Skeletal muscle tissue (tissue), 4 donors: Measurements from ENCODE around the gene FLNA. TPM values are rescaled to one million over a fixed set of nuclear protein-coding genes. Genes with fewer than 3 reads are reported as not detected.
"Not testable (repeated sequence)": the region's sequence is repeated elsewhere in the genome, so short reads cannot be mapped to it uniquely, and the experiment has no call there.

Experiments used
- H3K27ac ChIP-seq: one replicate; pipeline ENCODE4 v1.7.0; 2013; ENCODE audit warnings: mild to moderate bottlenecking, low read depth, low read length, inconsistent platforms
- H3K27me3 ChIP-seq, 3 donors: one replicate each; pipeline ENCODE4 v1.7.0; 2013; ENCODE audit warnings: low read length in 3 of 3; ENCODE audit not compliant: control insufficient read depth in 3 of 3, insufficient read depth in 3 of 3
- H3K36me3 ChIP-seq, 3 donors: one replicate each; pipeline ENCODE4 v1.7.0; 2013; ENCODE audit warnings: low read length in 3 of 3; ENCODE audit not compliant: control insufficient read depth in 3 of 3, insufficient read depth in 3 of 3
- H3K4me1 ChIP-seq, 3 donors: one replicate each; pipeline ENCODE4 v1.7.0; 2013; ENCODE audit warnings: low read length in 3 of 3, mild to moderate bottlenecking in 3 of 3; ENCODE audit not compliant: control insufficient read depth in 3 of 3, insufficient read depth in 3 of 3
- H3K4me3 ChIP-seq, 3 donors: one replicate each; pipeline ENCODE4 v1.7.0; 2013; ENCODE audit warnings: low read length in 3 of 3
- H3K9ac ChIP-seq, 3 donors: one replicate each; pipeline ENCODE4 v1.7.0; 2013; ENCODE audit warnings: low read length in 3 of 3, mild to moderate bottlenecking in 3 of 3, moderate library complexity in 2 of 3, low read depth in 1 of 3
- H3K9me3 ChIP-seq, 3 donors: one replicate each; pipeline ENCODE4 v1.7.0; 2013; ENCODE audit warnings: low read length in 3 of 3; ENCODE audit not compliant: control insufficient read depth in 3 of 3
- total RNA-seq: library from RNA; depleted of rRNA; stranded (reverse); fragments of >200 nt; gene quantifications from one replicate; pipeline ENCODE4 v1.2.3, GENCODE V29; 2014
- donor health status: Osteomylitis.

FLNA gene
- total RNA-seq, 1 donor from 2014 or later: 331 TPM

DNA sequence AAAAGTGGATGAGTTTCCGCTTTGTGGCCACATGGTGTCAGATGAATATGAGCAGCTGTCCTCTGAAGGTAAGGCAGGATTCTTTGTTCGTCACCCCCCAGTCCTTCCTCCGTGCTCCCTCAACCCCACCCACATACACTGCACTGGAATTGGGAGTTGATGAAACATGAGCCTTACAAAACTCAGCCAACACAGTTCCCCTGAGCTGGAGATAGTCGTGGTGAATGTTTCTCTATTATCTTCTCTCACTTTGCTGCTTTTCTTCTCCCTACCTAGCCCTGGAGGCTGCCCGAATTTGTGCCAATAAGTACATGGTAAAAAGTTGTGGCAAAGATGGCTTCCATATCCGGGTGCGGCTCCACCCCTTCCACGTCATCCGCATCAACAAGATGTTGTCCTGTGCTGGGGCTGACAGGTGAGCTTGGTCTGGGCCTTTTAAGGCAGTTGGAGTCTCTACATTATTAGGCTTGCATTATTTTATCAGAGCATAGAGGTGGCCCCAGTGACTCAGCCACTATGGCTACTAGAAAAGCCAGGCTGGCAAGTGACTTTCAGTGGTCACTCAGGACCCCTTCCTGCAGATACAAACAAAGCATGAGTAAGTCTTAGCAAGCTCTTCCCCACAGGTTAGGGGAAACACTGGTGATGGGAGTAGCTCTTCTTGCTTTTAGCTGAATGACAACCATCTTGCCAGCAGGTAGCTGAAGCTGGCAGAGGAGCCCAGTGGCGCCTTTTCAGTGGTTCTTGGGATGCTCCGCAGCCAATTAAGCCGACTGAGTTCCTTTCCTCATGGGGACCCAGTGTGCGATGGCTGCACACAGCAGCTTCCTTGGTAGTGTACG, 25.3 kb upstream of the FLNA start:
- Histone ChIP-seq H3K9me3 (no peaks in the 10 kb centered on the region), H3K27me3 (no peaks in the 10 kb centered on the region), H3K27ac (peak overlapping the region; percentile 97), H3K9ac (peak overlapping the region; percentile 86 to 99 (median 97)), H3K4me1 (peaks cover 18 to 29% (median 25%) of the 10 kb centered on the region in 3 donors), H3K4me3 (peak overlapping the region; percentile 74 to 91 (median 89)), H3K36me3 (peaks cover 18 to 27% (median 23%) of the 10 kb centered on the region in 3 donors)

DNA sequence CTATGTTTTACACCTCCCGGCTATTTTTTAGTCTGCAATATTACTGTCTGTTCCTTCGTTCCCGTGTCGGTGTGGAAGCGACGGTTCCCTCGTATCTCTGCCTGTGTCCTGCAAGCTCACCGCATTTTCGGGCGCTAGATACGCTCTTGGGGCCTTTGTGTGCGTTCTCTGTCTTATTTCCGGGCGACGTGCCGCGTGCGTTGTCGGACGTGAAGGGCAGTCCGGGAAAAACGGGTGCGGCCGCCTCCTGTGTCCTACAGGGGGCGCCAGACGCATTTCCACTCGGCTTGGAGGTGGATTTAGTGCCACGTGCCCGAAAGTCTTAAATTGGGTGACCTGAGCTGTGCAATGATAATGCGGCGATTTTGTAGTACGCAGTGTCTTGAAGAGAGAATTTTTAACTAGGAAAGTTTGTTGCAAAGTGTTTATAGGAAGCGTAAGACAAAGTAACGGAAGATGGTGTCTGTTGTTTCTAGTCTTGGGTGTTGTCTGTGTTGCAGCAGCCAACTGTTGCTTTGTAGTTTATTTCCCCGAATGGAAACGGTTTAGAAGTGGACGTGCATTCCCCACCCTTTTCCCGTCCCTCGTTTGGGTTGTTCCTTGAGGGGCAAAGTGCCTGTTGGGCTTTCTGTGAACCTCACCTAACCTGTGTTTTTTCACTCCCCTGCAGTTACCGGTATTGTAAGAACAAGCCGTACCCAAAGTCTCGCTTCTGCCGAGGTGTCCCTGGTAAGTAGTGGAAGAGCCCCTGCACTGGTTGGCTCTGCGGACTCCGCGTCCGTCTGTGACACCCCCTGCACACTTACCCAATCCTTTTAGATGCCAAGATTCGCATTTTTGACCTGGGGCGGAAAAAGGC, 24.5 kb upstream of the FLNA start:
- Histone ChIP-seq H3K27me3 (no peaks in the 10 kb centered on the region), H3K9me3 (no peaks in the 10 kb centered on the region), H3K9ac (peak overlapping the region; percentile 86 to 99 (median 97)), H3K27ac (peak overlapping the region; percentile 97), H3K4me1 (peaks cover 18 to 29% (median 25%) of the 10 kb centered on the region in 3 donors), H3K36me3 (peaks cover 18 to 27% (median 22%) of the 10 kb centered on the region in 3 donors), H3K4me3 (peak overlapping the region; percentile 74 to 91 (median 89))

DNA sequence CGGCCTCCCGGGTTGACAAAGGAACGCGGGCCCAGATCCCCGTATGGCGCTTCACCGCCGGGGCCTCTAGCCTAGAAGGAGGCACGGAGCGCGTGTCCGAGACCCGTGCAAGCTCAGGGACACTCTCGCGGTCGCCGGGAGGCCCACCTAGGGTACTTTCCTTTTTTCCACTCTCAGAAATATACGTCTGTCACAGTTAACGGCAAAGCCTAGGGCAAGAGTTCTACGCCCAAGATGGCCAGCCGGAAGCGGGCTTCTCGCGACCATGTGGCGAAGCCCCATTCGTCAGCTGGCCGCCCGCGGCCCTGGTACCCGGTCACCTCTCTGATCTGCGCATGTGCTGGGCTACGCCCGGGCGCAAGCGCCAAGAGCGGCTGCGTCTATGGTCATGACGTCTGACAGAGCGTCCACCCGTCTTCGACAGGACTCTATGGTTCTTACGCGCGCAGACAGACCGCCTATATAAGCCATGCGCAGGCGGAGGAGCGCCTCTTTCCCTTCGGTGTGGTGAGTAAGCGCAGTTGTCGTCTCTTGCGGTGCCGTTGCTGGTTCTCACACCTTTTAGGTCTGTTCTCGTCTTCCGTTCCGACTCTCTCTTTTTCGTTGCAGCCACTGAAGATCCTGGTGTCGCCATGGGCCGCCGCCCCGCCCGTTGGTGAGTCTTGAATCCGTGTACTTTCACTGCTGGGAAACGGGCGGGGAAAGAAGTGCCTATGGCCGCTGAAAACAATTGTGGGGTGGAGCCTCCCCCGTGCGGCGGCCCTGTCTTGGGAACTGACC, 23.6 kb upstream of the FLNA start, which contains the start of gene RPL10:
Gene RPL10, plus strand, starts transcription at position 490 of the 780 bp plus-strand sequence. Its CDS starts 143 bp downstream, at position 633.
- Histone ChIP-seq H3K27me3 (no peaks in the 10 kb centered on the region), H3K4me3 (peak within 1 kb of the TSS; percentile 74 to 91 (median 89)), H3K9ac (peak within 1 kb of the TSS; percentile 95 to 99 (median 97)), H3K9me3 (no peaks in the 10 kb centered on the region), H3K27ac (peak within 1 kb of the TSS; percentile 97), H3K36me3 (peaks cover 18 to 22% (median 22%) of the 10 kb centered on the region in 3 donors), H3K4me1 (peaks cover 18 to 29% (median 25%) of the 10 kb centered on the region in 3 donors)

DNA sequence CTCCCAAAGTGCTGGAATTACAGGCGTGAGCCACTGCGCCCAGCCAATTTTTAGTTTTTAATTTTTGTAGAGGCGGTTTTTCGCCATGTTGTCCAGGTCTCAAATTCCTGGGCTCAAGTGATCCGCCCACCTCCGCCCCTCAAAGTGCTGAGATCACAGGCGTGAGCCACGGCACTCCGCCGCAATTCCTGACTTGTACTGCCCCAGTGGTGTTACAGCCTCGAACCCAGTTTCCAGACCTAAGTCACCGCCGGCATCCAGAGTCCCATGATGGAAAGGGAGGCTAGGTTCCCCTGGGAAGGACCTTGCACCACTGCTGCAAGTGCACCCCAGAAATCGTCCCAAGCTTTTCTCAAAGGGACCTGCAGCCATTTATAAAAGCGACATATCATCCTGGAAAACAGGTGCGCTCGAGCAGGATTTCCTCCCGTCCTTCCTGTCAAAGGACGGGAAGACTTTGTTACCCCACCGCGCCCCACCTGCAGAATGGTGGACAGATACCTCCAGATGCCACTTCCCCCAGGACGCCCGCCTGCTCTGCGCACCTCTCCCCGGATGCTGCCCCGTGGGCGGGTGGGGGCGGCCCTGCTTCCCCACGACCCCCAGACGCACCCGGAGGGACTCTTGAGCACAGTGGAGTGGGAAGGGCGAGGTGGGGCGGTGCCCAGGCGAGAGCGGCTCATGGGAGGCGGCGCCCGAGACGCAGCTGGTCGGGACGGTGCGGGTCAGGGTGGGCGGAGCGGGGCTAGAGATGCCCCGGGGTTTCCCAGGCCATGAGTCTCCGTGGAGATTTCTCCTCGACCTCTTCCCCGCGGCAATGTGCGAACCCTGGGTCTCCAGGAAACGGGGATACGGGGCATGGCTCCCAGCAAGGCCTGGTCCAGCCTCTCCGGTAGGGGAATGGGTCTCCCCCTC, 22.8 kb upstream of the FLNA start:
- peak overlapping the region; percentile 74 to 76 (median 76) for H3K4me3 ChIP-seq
- peak overlapping the region; percentile 97 for H3K27ac ChIP-seq
- H3K36me3 ChIP-seq: peaks cover 14 to 22% (median 18%) of the 10 kb centered on the region in 3 donors
- H3K27me3 ChIP-seq: no peaks in the 10 kb centered on the region
- peaks cover 18 to 29% (median 23%) of the 10 kb centered on the region in 3 donors for H3K4me1 ChIP-seq
- H3K9me3 ChIP-seq: no peaks in the 10 kb centered on the region
- H3K9ac ChIP-seq: peak overlapping the region; percentile 80 to 99 (median 95)

DNA sequence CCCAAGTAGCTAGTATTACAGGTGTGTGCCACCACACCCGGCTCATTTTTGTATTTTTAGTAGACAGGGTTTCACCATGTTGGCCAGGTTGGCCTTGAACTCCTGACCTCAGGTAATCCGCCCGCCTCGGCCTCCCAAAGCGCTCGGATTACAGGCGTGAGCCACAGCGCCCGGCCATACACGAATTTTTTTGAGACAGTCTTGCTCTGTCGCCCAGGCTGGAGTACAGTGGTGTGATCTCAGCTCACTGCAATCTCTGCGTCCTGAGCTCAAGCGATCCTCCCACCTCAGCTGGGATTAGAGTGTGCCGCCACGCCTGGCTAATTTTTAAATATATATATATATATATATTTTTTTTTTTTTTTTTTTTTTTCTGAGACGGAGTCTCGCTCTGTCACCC, 21.9 kb upstream of the FLNA start:
- not testable (repeated sequence) for H3K9me3 ChIP-seq, H3K9ac ChIP-seq, H3K27me3 ChIP-seq, H3K27ac ChIP-seq, H3K4me3 ChIP-seq
- Histone ChIP-seq H3K36me3 (peaks cover 14 to 21% (median 16%) of the 10 kb centered on the region in 3 donors), H3K4me1 (peaks cover 17 to 28% (median 18%) of the 10 kb centered on the region in 3 donors)

DNA sequence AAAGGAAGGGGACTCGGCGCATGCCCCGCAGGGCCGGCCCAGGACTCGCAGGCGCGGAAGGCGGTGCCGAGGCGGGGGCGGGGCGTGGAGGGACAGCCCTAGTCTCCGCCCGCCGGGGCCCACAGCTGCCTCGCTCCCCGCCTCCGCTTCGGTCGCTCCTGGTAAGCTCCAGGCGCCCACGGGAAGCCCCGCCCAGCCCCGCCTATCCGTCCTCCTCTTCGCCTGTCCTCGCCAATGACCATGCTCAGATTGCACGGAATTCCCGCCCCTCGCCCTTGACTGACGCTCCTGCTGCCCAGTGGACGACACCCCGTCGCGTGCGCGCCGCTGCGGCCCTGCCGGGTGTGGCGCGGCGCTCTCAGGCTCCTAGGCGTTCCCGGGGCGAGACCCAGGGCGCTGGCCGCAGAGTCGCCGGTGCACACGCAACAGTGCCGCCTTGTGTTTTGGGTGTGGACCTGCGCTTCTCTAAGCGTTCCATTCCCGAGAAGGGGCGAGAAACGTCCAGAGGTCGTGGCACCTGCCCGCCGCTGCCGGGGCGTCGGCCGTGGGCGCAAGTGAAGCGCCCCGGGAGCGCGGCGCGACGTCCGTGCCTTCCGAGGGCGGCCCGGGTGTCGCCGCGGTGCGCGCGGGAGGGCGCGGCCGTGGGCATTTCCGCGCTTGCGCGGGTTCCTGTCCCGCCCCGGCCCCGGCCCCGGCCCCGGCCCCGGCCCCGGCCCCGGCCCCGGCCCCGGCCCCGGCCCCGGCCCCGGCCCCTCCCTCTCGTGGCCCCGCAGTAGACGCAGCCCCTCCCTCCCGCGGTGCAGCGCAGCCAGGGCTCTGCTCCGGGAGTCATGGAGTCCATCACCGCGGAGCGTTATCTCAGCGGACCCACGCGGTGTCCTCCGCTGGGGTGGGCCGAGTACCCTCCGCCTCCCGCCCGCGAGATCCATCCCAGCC, 15.6 kb upstream of the FLNA start:
- not testable (repeated sequence) for H3K4me3 ChIP-seq, H3K9ac ChIP-seq, H3K9me3 ChIP-seq, H3K4me1 ChIP-seq, H3K27ac ChIP-seq, H3K27me3 ChIP-seq, H3K36me3 ChIP-seq

DNA sequence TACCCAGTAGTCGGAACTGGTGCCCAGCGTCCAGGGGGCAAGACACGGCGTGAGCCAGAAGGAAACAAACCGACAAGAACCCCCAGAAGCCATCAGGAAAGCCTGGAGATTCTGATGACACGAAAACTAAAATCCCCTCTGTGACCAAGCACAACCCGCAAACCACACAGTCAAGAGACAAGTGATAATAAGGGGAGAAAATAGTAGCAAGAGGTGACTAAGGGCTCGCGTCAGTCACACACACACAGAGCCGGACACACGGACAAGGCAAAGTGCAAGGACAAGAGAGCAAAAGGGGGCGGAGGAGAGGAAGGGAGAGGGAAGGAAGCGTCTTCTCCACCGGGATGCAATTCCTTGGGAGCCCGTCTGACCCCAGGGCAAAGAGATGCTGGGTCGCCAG, 14.2 kb upstream of the FLNA start:
- not testable (repeated sequence) for H3K27ac ChIP-seq, H3K9me3 ChIP-seq, H3K36me3 ChIP-seq, H3K27me3 ChIP-seq, H3K4me3 ChIP-seq, H3K4me1 ChIP-seq, H3K9ac ChIP-seq

DNA sequence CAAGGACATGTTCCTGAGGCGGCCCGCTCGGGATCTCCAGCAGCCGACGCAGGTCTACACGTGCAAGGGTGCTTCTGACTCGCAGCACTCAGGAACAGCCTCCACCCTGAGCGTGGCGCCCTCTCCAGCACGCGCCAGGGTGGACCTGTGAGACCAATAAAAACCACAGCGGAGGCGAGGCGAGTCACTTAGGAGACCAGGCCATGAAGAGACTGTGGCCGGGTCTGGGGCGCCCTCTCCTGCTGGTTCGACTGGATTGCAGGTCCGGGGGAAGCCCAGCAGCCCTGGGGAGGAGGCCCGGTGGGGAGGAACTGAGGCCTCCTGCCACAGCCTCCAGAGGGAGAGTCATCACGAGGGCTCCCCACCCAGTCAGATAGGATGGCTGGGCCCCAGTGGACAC, 13.7 kb upstream of the FLNA start:
- H3K27me3 ChIP-seq, H3K9me3 ChIP-seq, H3K36me3 ChIP-seq: not testable (repeated sequence)

More for the DNA sequence above, 13.7 kb upstream of the FLNA start:
- not testable (repeated sequence) for H3K4me1 ChIP-seq, H3K9ac ChIP-seq, H3K4me3 ChIP-seq, H3K27ac ChIP-seq
